Measurements from ENCODE around the gene STUB1. TPM values are rescaled to one million over a fixed set of nuclear protein-coding genes. Genes with fewer than 3 reads are reported as not detected.

The STUB1 gene
- total and polyA plus RNA-seq, 10 of the 15 experiments (the other 5 are each of a cell fraction or from before 2014, with no cell fraction given) = 4.2 to 136 (median 67.1) TPM

- SMC1A ChIA-PET (ENCODE audit: uncharacterized antibody, unreplicated experiment) = no interaction called here
- DNase-seq (ENCODE audit: low read depth, low spot score) = no peak
- RAD21 ChIA-PET (ENCODE audit: unreplicated experiment) = no interaction called here
- CTCF ChIA-PET = interaction anchor here (1.0 kb wide), 1 partner anchor 13 kb away, joined by 3 read pairs; no protein-coding TSS in a partner anchor
- no peak overlapping the region for H2AFZ ChIP-seq (ENCODE audit: control insufficient read depth, low read depth, low read length)
- H4K20me1 ChIP-seq (ENCODE audit: control insufficient read depth, insufficient read depth) = no peaks in the 10 kb centered on the region
- WGBS (ENCODE audit: insufficient coverage, insufficient replicate concordance, low lambda C conversion rate, missing lambda C conversion rate) = 15% methylated on average over 19 of the region's 19 CpGs
- H3K36me3 ChIP-seq (ENCODE audit: control insufficient read depth in 2 of 2, insufficient read depth in 2 of 2, low read length in 1 of 2) = no peaks in the 10 kb centered on the region
- H3K27ac ChIP-seq (ENCODE audit: control insufficient read depth, insufficient read depth) = no peak overlapping the region
- no peak overlapping the region for H3K9ac ChIP-seq (ENCODE audit: control insufficient read depth, insufficient read depth, low read length)
- H3K4me2 ChIP-seq (ENCODE audit: control insufficient read depth, insufficient read depth) = no peak overlapping the region
- FAIRE-seq = no peak
- in situ Hi-C loops (cut with MboI) (no loop called here), intact Hi-C loops (cut with micrococcal nuclease; ENCODE audit: unreplicated experiment) (no loop called here)
- TF ChIP-seq EP300 (IDR thresholded peaks at IDR 0.05; ENCODE audit: borderline replicate concordance in 1 of 2, control insufficient read depth in 1 of 2, low read depth in 2 of 2, low read length in 2 of 2) (no peak), IRF3 (IDR thresholded peaks at IDR 0.05) (no peak), BCL11A (IDR thresholded peaks at IDR 0.05; ENCODE audit: low read depth, low read length) (no peak), BMI1 (IDR thresholded peaks at IDR 0.05; ENCODE audit: borderline replicate concordance) (no peak), MLLT1 (IDR thresholded peaks at IDR 0.05) (no peak), ESRRA (IDR thresholded peaks at IDR 0.05; ENCODE audit: low read length) (no peak), SUZ12 (IDR thresholded peaks at IDR 0.05; ENCODE audit: unreplicated experiment) (no peak), MYC (IDR thresholded peaks at IDR 0.05; ENCODE audit: insufficient read depth, insufficient read length, insufficient replicate concordance, low read length, severe bottlenecking) (no peak), MEF2B (IDR thresholded peaks at IDR 0.05; ENCODE audit: partially characterized antibody, poor library complexity, severe bottlenecking) (no peak), JUNB (IDR thresholded peaks at IDR 0.05) (no peak), EZH2 (IDR thresholded peaks at IDR 0.05; ENCODE audit: borderline replicate concordance, control insufficient read depth, low read depth, low read length) (no peak), HDGF (IDR thresholded peaks at IDR 0.05) (no peak), NFYB (IDR thresholded peaks at IDR 0.05; ENCODE audit: insufficient read depth, low read depth, low read length) (no peak), SMC3 (IDR thresholded peaks at IDR 0.05; ENCODE audit: borderline replicate concordance, low read length) (no peak)
- H3K9me3 ChIP-seq (replicated peaks; ENCODE audit: control insufficient read depth, insufficient read depth, low read length) = no peaks in the 10 kb centered on the region
- H3K79me2 ChIP-seq (ENCODE audit: control insufficient read depth, insufficient read depth, low read length) = no peaks in the 10 kb centered on the region
- POLR2A ChIA-PET = no interaction called here
- peaks cover 2 to 12% of the 10 kb centered on the region in 2 experiments; a peak in 3 of 4 replicates for H3K27me3 ChIP-seq (replicated peaks in 1 of 2; ENCODE audit: control insufficient read depth in 2 of 2, insufficient read depth in 2 of 2, low read length in 1 of 2)
- BruUV-seq (replicated peaks) = no TSS peak
- ATAC-seq = no peak
- H3K4me1 ChIP-seq (ENCODE audit: control insufficient read depth, insufficient read depth, low read length) = peaks cover 7% of the 10 kb centered on the region
- H3K4me3 ChIP-seq = no peak overlapping the region
These were observed 18.9 kb downstream of the STUB1 start for GRCh38 chr16:698911-699671.
